NCI-H345 (cell line): ENCODE measurements around the gene RUFY1.
"Not testable (repeated sequence)": the region's sequence is repeated elsewhere in the genome, so short reads cannot be mapped to it uniquely, and the experiment has no call there.

Source experiments
- DNase-seq: peaks from one replicate; lab custom pipeline; 2025; lab: John Stamatoyannopoulos, UW

Gene RUFY1

DNA sequence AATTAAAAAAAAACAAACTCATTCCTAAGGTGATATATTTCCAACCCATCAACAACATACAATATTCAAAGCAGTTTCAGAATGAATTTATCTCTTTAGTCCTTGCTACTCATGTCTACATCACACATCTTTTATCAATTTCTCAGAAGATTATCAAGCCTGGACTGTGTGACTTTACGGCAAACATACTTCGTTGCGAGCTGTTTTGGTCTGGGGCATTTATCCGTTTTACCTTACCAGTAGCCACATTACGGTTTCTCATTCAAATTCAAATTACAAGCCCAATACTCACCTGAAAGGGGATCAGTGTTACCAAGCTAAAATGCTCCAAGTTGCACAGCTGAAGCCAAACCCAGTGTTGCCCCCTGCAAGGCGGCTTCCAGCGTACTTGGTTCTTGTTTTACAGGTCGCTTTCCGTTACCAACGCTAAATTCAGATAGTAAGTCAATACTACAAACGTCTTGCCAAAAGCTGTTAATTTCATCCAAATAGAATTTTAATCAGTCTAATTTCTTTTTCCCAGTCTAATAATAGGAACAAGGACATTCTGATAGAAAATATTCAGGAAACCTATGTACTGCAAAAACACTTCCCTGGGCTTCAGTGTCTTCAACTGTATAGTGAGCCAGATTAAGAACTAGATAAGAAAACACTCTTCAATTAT lies 71.3 kb downstream of the RUFY1 start:
- DNase-seq = no peak

DNA sequence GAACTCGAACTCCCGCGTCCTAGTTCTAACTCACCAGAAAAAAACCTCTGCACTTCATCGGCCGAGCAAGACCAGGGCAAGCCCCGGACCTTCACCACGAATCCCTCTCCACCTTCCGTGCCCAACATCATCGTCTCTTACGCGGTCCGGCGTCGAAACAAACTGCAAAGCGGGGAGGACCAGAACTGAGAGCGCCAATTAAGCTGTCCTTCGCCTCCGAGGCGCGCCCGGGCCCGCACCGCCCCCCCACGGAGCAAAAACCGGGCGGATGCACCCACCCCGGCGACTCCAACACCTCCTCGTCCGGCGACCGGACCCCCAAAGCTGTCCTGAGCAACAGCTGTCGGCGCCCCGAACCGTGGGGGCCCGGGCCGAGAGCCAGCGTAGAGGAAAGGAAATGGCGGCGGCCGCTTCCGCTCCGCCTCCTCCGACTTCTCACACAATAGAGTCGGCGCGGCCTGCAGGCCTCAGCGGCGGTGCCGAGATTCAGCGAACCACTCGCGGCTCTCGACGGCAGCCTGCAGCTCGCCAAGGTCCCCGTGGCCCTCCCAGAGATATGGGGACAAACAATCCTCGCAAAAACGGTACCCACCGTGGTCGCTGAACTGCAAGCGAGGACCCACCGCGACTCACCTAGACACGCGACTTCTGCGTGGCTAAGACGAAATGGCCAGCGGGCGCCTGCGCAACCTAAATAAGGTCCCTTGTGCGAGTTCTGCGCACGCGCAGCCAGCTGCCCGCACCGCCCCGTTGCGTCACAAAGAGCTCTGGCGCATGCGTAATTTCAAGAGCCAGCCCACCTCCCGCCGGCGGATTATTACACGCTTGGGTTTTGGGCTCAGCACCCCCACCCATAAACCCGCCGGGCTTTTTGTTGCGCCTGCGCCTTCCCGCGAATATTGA lies 72.9 kb downstream of the RUFY1 start, which contains the start of gene HNRNPH1:
Gene HNRNPH1, minus strand, starts transcription at position 669 of the 903 bp plus-strand sequence. Its CDS starts 538 bp downstream, at position 131.
- DNase-seq = peak; percentile 99

DNA sequence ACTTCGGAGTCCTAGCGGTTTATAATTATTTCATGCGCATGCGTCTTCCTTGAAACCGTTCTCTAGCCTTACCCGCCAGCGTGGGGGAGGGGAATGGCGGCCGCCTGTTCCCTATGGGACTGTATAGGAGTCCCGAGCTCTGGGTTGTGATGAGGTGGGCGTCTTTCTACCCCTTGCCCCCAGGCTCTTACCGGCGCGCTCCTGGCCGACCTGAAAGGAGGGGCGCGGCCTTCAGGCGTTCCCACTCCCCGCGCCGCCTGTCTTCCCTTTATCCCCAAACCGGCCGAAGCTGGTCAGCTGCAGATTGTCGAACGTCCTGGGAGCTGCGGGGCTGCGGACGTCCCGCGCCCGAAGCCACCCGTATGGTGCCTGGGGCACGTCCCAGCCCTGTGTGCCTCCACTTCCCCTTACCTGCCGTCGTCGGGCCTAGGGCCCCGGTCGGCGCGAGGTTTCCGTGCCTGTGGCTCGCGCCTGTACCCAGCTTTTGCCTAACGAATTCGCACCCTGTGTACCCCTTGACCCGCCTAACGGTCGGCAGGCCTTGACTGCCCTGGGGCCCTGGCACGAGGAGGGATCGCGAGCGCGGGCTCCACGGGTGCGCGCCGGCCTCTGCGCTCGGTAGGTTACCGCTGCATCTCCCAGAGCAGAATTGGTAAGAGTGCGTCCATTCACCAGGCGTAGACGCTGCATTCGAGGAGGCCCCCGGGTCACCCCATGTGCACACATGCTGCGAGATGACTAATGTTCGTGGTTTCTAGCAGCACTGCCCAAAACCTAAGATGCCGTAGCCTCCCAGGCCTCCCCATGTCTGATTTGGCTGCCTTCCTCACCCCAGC lies 73.8 kb downstream of the RUFY1 start:
- DNase-seq = no peak

DNA sequence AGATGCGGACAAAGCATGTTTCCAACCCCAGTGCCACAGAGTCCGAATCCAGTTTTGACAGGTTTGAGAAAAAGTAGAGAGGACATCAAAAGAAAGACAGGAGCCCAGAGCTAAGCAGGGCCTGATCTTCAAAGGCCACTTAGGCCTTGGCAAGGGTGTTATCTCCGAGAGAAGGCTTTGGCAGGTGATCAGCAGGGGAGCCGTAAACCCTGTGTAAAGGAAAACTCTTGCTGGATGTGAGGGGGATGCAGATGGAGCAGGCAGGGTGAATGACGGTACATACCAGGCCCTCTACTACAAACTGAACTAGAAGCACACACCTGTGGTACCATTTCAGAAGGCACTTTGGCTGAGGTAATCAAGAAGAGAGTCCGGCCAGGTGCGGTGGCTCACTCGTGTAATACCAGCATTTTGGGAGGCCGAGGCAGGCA lies 74.5 kb downstream of the RUFY1 start:
- no peak for DNase-seq

DNA sequence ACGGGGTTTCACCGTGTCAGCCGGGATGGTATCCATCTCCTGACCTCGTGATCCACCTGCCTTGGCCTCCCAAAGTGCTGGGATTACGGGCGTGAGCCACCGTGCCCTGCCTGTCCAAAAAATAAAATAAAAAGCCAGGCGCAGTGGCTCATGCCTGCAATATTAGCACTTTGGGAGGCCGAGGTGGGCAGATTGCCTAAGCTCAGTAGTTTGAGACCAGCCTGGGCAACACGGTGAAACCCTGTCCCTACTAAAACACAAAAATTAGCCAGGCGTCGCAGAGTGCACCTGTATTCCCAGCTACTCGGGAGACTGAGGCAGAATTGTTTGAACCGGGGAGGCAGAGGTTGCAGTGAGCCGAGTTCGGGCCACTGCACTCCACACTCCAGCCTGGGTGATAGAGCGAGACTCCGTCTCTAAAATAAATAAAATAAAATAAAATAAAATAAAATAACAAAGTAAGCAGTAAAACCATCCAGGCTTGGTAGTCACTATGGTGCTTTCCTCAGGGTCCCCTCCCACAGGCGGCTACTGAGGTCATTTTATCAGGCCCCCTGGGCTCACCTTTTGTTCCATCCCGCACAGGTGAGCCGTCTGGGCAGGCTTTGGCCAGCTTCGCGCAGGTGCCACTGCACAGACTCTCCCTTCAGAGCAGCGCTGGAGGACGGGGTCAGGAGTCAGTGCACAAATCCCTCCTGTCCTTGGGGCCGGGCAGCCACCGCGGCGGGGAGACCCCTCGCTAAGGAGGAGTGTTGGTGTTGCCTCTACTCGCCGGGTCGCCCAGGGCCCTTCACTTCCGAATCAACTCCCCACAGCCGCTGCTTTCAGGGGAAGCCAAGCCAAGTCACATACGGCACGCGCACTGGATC lies 83.4 kb downstream of the RUFY1 start:
- not testable (repeated sequence) for DNase-seq

DNA sequence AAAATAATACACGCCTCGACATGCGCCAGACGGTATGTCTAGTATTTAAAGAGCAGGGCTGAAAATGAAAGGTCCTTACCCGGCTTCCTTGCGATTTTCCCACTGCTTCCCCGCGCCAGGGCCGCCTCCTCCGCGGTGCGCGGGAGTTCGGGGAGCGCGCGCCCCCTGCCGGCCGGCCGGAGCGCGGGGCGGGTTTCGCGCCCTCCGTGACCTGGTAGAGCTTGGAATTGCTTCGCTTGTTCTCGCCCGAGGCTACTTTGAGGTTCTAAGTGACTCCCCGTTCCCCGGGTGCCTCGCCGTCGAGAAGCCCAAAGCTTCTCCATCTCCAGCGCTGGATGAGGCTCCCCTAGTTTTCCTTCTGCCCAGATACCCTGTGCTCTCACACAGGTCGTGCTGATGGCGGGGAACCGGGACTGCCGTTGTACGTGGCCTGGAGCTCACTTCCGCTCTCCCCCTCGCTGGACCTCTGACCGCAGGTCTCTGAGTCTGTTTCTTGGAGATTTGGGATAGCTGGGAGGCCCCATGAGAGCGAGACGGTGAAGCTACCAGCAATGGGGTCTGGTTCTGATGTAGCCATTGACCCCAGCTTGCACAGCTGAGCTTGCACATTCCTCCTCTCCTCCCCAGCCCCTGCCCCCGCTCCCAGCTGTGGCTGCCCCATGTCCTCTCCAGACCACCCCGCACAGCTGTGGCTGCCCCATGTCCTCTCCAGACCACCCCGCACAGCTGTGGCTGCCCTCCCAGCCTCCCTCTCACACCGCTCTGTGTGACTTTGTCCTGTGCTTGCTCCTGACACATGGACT lies 84.2 kb downstream of the RUFY1 start:
- not testable (repeated sequence) for DNase-seq

DNA sequence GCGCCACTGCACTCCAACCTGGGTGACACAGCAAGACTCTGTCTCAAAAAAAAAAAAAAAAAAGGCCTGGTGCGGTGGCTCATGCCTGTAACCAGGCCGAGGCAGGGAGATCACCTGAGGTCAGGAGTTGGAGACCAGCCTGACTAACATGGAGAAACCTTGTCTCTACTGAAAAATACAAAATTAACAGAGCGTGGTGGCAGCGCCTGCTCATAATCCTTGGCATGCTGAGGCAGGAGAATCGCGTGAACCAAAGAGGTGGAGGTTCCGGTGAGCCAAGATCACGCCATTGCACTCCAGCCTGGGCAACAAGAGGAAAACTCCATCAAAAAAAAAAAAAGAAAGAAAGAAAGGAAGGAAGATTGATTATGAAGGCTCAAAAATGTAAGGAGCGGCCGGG lies 88.9 kb downstream of the RUFY1 start:
- DNase-seq = not testable (repeated sequence)

DNA sequence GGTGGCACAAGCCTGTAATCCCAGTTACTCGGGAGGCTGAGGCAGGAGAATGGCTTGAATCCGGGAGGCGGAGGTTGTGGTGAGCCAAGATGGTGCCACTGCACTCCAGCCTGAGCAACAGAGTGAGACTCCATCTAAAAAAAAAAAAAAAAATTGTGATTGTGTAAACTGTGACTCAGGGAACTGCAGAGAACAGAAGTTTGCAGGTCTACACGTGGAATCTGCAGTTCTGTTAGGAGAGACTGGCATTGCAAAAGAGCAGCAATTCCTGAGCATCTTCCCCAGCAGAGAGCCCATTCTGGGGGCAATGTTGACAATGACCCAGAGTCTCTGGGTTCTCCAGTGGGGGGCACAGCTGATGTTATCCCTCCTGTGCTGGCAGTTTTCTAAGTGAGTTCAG lies 91.4 kb downstream of the RUFY1 start:
- not testable (repeated sequence) for DNase-seq

DNA sequence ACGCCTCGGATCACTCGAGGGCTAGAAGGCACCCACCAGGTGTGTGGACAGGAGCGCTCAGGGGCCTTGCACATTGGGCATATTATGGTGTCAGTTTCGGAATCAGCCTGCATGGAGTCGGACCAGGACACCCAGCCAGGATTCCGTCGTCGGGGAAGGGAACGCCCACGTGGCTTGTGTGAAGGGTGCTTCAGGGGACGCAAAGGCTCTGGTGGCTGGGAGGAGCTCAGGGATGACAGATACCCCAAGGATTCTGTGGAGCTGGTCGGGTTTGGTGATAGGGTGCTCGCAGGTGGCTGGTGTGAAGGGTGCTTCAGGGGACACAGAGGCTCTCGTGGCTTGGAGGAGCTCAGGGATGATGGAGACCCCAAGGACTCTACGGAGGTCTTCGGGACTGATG lies 92.3 kb downstream of the RUFY1 start:
- DNase-seq = not testable (repeated sequence)

DNA sequence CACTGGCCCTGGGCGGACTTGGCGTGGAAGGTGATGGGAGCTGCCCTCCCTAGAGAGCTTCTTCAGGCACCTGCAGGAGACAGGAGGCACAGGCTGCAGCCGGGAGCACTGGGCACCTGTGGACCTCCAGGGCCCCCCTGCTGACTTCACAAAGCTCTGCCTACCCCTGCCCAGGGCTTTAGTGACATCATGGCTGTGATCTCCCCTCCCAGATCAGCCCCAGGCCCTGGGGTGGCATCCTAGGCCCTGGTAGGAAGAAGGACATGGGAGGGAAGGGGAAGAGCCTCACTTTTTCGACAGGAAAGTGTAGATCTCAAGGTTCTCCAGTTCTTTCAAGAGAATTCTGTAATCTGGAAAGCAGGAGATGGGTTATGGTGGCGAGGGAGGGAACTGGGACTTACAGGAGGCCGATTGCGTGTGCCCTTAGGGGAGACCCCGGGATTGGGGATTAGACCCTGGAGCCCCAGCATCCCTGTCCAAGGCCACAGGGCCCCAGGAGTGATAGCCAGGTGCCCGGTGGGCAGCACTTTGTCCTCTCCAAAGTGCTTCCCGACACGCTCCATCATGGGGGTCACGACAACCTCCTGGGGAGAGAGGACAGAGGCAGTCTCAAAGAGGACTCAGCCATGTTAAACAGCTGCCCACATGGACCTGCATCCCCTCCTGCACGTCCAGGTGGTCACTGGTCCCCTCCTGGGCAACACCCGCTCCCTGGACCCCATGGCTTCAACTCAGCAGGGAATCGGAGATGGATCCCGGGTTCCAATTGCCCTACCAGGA lies 93.0 kb downstream of the RUFY1 start:
- not testable (repeated sequence) for DNase-seq

DNA sequence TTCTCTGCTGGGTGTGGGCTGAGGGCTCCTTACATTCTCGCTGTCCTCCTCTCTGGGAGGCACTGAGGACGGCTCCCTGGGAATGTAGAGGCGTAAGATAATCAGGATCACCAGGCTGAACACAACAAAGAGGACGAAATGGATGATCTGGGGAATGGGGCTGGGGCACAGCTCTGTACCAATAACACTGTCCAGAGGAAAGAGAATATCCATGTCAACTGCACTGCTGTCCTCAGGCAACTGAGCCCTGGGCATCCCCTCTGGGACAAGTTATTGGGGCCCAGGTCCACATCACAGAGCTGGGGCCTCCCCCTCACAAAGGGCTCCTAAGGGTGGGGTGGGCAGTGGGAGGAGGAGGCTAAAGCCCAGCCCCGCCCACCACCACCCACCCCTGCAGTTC lies 94.4 kb downstream of the RUFY1 start:
- DNase-seq = not testable (repeated sequence)

DNA sequence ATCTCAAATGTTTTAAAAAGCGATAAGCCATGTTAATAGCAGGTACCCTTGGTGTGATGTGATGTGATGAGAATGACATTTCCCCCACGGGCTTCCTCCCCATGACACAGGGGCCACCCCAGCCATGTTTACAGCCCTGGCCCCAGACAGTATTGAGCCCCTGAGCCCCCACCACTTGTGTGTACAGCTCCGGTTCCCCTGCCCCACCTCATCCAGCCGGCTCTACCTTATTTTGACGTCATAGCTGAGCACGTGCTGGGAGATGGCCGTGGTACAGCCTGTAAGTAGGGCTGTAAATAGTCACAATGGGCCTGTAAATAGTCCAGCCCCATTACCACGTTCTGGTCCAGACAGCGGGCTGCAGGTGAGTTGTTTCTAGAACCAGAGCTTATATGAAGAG lies 98.1 kb downstream of the RUFY1 start:
- no peak for DNase-seq

DNA sequence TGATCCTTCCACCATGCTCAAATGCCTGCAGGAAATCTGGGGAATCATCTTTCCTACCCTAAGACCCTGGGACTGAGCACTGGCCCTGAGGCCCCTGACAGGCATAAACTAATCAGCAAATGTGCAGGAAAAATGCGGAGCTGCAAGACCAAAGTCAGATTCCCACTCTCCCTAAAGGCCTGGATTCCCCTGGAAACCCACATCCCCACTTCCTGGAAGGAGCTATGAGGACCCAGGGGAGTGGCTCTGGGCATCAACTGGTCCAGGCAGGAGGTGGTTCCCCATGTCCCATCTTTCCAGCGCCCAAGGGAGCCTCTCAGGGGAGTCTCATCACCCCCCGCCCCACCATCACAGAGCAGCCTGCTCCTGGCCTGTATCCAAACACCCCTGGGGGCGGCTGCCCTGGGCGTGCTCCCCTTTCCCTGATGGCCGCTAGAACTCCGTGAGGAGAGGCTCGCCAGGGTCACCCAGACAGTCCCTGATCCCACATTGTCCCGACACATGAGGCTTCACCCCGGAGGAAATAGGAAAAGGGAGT lies 98.9 kb downstream of the RUFY1 start:
- not testable (repeated sequence) for DNase-seq

DNA sequence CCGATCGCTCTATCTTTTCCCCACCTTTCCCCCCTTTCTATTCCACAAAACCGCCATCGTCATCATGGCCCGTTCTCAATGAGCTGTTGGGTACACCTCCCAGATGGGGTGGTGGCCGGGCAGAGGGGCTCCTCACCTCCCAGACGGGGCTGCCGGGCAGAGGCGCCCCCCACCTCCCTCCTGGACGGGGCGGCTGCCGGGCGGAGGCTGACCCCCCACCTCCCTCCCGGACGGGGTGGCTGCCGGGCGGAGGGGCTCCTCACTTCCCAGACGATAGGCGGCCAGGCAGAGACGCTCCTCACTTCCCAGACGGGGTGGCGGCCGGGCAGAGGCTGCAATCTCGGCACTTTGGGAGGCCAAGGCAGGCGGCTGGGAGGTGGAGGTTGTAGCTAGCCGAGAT lies 99.9 kb downstream of the RUFY1 start:
- DNase-seq = not testable (repeated sequence)

DNA sequence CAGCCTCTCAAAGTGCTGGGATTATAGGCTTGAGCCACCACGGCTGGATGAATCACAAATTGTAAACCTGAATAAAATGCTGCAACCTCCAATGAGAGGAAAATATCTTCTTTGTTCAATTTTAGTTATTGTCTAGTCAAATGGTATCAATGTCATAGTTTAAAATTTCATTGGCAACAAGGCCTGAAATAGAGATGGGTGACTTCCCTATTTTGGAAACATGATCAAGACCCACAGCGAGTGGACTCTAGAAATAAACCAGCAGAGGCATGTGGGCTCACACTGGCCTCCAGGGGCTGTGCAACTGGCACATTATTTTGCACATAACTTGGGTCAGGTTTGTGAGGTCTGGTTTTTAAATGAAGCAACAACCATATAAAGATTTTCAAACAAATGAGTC lies 102.8 kb downstream of the RUFY1 start:
- DNase-seq = not testable (repeated sequence)

DNA sequence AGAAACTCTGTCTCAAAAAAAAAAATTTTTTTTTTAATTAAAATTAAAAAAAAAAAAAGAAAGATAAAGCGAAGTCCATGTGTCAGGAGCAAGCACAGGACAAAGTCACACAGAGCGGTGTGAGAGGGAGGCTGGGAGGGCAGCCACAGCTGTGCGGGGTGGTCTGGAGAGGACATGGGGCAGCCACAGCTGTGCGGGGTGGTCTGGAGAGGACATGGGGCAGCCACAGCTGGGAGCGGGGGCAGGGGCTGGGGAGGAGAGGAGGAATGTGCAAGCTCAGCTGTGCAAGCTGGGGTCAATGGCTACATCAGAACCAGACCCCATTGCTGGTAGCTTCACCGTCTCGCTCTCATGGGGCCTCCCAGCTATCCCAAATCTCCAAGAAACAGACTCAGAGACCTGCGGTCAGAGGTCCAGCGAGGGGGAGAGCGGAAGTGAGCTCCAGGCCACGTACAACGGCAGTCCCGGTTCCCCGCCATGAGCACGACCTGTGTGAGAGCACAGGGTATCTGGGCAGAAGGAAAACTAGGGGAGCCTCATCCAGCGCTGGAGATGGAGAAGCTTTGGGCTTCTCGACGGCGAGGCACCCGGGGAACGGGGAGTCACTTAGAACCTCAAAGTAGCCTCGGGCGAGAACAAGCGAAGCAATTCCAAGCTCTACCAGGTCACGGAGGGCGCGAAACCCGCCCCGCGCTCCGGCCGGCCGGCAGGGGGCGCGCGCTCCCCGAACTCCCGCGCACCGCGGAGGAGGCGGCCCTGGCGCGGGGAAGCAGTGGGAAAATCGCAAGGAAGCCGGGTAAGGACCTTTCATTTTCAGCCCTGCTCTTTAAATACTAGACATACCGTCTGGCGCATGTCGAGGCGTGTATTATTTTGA lies 107.2 kb downstream of the RUFY1 start:
- DNase-seq = not testable (repeated sequence)

DNA sequence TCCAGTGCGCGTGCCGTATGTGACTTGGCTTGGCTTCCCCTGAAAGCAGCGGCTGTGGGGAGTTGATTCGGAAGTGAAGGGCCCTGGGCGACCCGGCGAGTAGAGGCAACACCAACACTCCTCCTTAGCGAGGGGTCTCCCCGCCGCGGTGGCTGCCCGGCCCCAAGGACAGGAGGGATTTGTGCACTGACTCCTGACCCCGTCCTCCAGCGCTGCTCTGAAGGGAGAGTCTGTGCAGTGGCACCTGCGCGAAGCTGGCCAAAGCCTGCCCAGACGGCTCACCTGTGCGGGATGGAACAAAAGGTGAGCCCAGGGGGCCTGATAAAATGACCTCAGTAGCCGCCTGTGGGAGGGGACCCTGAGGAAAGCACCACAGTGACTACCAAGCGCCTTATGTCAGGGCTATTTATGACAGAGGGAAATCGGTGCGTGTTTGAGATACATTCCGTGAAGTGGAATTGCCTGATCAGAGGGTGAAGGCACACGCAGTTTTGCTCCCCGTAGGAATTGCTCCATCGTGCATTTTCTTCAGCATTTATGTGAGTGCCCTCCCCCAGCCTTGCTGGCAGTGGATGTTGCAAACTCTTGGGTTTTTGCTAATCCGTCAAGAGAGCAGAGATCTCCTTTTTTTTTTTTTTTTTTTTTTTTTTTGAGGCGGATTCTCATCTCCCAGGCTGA lies 108.0 kb downstream of the RUFY1 start:
- peak; percentile 35 for DNase-seq
